ENCODE data around the gene ARSB. TPM values are rescaled to one million over a fixed set of nuclear protein-coding genes. Genes with fewer than 3 reads are reported as not detected.

Gene ARSB
- total RNA-seq, 4 donors from 2014 or later, result 1.2 to 8.8 (median 7.1) TPM

- H3K36me3 ChIP-seq, result no peaks in the 10 kb centered on the region
- H3K27me3 ChIP-seq, result no peaks in the 10 kb centered on the region
- H3K9me3 ChIP-seq, result no peaks in the 10 kb centered on the region
- peaks cover 0 to 6% (median 4%) of the 10 kb centered on the region in 3 donors for H3K4me1 ChIP-seq
- H3K27ac ChIP-seq, result no peak overlapping the region
- TF ChIP-seq, protein P1, sequence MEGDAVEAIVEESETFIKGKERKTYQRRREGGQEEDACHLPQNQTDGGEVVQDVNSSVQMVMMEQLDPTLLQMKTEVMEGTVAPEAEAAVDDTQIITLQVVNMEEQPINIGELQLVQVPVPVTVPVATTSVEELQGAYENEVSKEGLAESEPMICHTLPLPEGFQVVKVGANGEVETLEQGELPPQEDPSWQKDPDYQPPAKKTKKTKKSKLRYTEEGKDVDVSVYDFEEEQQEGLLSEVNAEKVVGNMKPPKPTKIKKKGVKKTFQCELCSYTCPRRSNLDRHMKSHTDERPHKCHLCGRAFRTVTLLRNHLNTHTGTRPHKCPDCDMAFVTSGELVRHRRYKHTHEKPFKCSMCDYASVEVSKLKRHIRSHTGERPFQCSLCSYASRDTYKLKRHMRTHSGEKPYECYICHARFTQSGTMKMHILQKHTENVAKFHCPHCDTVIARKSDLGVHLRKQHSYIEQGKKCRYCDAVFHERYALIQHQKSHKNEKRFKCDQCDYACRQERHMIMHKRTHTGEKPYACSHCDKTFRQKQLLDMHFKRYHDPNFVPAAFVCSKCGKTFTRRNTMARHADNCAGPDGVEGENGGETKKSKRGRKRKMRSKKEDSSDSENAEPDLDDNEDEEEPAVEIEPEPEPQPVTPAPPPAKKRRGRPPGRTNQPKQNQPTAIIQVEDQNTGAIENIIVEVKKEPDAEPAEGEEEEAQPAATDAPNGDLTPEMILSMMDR (IDR thresholded peaks at IDR 0.05), result peak in 1 of 6 experiments; percentile 29
- TF ChIP-seq POLR2A (IDR thresholded peaks at IDR 0.05), result no peak
- H3K4me3 ChIP-seq, result no peak overlapping the region
- no peak for DNase-seq
- intact Hi-C loops (cut with DNase I), result no loop called here
These were observed 224.3 kb downstream of the ARSB start for GRCh38 chr5:78760770-78761169.

GRCh38 chr5:78760366-78760765, 224.7 kb downstream of the ARSB start:
- no peaks in the 10 kb centered on the region for H3K27me3 ChIP-seq
- no peaks in the 10 kb centered on the region for H3K9me3 ChIP-seq
- TF ChIP-seq, protein P1 (IDR thresholded peaks at IDR 0.05), result no peak
- TF ChIP-seq POLR2A (IDR thresholded peaks at IDR 0.05), result no peak
- intact Hi-C loops (cut with DNase I), result no loop called here
- H3K4me1 ChIP-seq, result peaks cover 0 to 6% (median 4%) of the 10 kb centered on the region in 3 donors
- 78 to 81% methylated on average over 3 of the region's 3 CpGs for WGBS, 2 donors
- H3K36me3 ChIP-seq, result no peaks in the 10 kb centered on the region
- no peak overlapping the region for H3K27ac ChIP-seq
- no peak overlapping the region for H3K4me3 ChIP-seq
- no peak for DNase-seq

- Histone ChIP-seq H3K9me3 (no peaks in the 10 kb centered on the region), H3K27ac (no peak overlapping the region), H3K4me1 (peaks cover 0 to 6% (median 4%) of the 10 kb centered on the region in 3 donors), H3K27me3 (no peaks in the 10 kb centered on the region), H3K4me3 (no peak overlapping the region), H3K36me3 (no peaks in the 10 kb centered on the region)
- DNase-seq, result no peak
- no peak for TF ChIP-seq POLR2A (IDR thresholded peaks at IDR 0.05)
- TF ChIP-seq, protein P1 (IDR thresholded peaks at IDR 0.05), result no peak
- 38 to 61% methylated on average over 2 of the region's 2 CpGs for WGBS, 2 donors
- intact Hi-C loops (cut with DNase I), result no loop called here
These were observed 226.8 kb downstream of the ARSB start for GRCh38 chr5:78758169-78758839.

GRCh38 chr5:78757269-78758053, 227.6 kb downstream of the ARSB start:
- Histone ChIP-seq H3K36me3 (no peaks in the 10 kb centered on the region), H3K27ac (no peak overlapping the region), H3K9me3 (no peaks in the 10 kb centered on the region), H3K27me3 (no peaks in the 10 kb centered on the region), H3K4me3 (no peak overlapping the region), H3K4me1 (peaks cover 0 to 6% (median 4%) of the 10 kb centered on the region in 3 donors)
- no peak for DNase-seq
- intact Hi-C loops (cut with DNase I), result no loop called here
- no peak for TF ChIP-seq POLR2A (IDR thresholded peaks at IDR 0.05)
- TF ChIP-seq, protein P1 (IDR thresholded peaks at IDR 0.05), result no peak
- 55 to 65% methylated on average over 7 of the region's 7 CpGs for WGBS, 2 donors

DNA sequence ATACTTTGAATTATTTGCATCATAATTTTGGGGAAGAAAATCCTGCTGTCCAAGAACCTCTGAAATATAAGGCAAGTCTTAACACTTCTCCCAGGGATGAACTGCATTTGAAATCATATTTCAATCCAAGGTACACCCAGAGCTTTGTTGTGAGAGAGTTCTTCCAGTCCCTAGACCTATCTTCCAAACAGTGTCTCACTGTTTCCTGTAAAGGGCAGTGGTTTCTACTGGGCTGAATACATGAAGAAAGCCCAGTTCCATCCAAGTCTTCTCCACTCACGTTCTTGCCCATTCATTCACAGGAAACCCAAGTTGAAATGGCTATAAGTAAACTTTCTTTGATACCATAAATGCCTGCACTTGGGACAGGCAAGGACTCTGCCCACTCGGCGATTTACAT, 228.3 kb downstream of the ARSB start:
- TF ChIP-seq, protein P1 (IDR thresholded peaks at IDR 0.05), result no peak
- TF ChIP-seq POLR2A (IDR thresholded peaks at IDR 0.05), result no peak
- intact Hi-C loops (cut with DNase I), result no loop called here

More for the DNA sequence above, 228.3 kb downstream of the ARSB start:
- WGBS, 2 donors, result 60 to 65% methylated on average over 2 to 3 of the region's 3 CpGs
- Histone ChIP-seq H3K4me1 (peaks cover 0 to 6% (median 4%) of the 10 kb centered on the region in 3 donors), H3K9me3 (no peaks in the 10 kb centered on the region), H3K36me3 (no peaks in the 10 kb centered on the region), H3K27me3 (no peaks in the 10 kb centered on the region), H3K4me3 (no peak overlapping the region), H3K27ac (no peak overlapping the region)
- no peak for DNase-seq
